Breast epithelium (tissue), 3 donors: Measurements from ENCODE around the gene CGNL1.

Experiments
- CTCF ChIP-seq, 3 donors: fragments of 450-650 bp; IDR thresholded peaks; one replicate each; pipeline ENCODE4 v1.5.1; 2016 to 2017; ENCODE audit warnings: antibody characterized with exemption in 3 of 3, mild to moderate bottlenecking in 3 of 3, moderate library complexity in 3 of 3
- POLR2A ChIP-seq: fragments of 450-650 bp; IDR thresholded peaks from one replicate; pipeline ENCODE4 v1.6.1; 2016; ENCODE audit warnings: antibody characterized with exemption, mild to moderate bottlenecking, moderate library complexity
- POLR2AphosphoS5 ChIP-seq, 3 donors: sonication (generic); formaldehyde crosslinking; IDR thresholded peaks; one replicate each; pipeline ENCODE4 v1.6.1; 2017; ENCODE audit warnings: antibody characterized with exemption in 3 of 3

- TF ChIP-seq CTCF (IDR thresholded peaks at IDR 0.05) (no peak), POLR2A (no peak), POLR2AphosphoS5 (IDR thresholded peaks at IDR 0.05) (no peak)
Measured at GRCh38 chr15:57537488-57538264, 161.4 kb downstream of the CGNL1 start.
